Measurements from ENCODE around the gene FEM1A.
A peak's percentile ranks its signal among the peaks of the same experiment; 100 is the strongest.
"Not testable (repeated sequence)": the region's sequence is repeated elsewhere in the genome, so short reads cannot be mapped to it uniquely, and the experiment has no call there.

Gene FEM1A

GRCh38 chr19:4814625-4815425, 23.3 kb downstream of the FEM1A start:
- H3K27me3 Mint-ChIP-seq: no peaks in the 10 kb centered on the region
- peak overlapping the region; percentile 74 for H3K27ac Mint-ChIP-seq
- H3K4me3 Mint-ChIP-seq: no peak overlapping the region
- peaks cover 42% of the 10 kb centered on the region for H3K36me3 Mint-ChIP-seq (ENCODE audit: low read depth)
- H3K9me3 Mint-ChIP-seq: no peaks in the 10 kb centered on the region
- DNase-seq: no peak
- H3K4me1 Mint-ChIP-seq (ENCODE audit: low read depth): peaks cover 26% of the 10 kb centered on the region

- Mint-ChIP-seq H3K27me3 (no peaks in the 10 kb centered on the region), H3K4me3 (peak overlapping the region; percentile 57), H3K27ac (peak overlapping the region; percentile 74), H3K9me3 (no peaks in the 10 kb centered on the region), H3K4me1 (ENCODE audit: low read depth) (peaks cover 26% of the 10 kb centered on the region), H3K36me3 (ENCODE audit: low read depth) (peaks cover 44% of the 10 kb centered on the region)
- peak; percentile 83 for DNase-seq
Measured at GRCh38 chr19:4815426-4816201, 24.1 kb downstream of the FEM1A start.

GRCh38 chr19:4816202-4816949, 24.8 kb downstream of the FEM1A start:
- H3K9me3 Mint-ChIP-seq: no peaks in the 10 kb centered on the region
- H3K36me3 Mint-ChIP-seq (ENCODE audit: low read depth): peaks cover 45% of the 10 kb centered on the region
- peaks cover 26% of the 10 kb centered on the region for H3K4me1 Mint-ChIP-seq (ENCODE audit: low read depth)
- no peaks in the 10 kb centered on the region for H3K27me3 Mint-ChIP-seq
- peak overlapping the region; percentile 74 for H3K27ac Mint-ChIP-seq
- no peak overlapping the region for H3K4me3 Mint-ChIP-seq
- no peak for DNase-seq

- H3K27me3 Mint-ChIP-seq: no peaks in the 10 kb centered on the region
- peak overlapping the region; percentile 67 for H3K27ac Mint-ChIP-seq
- no peak for DNase-seq
- no peaks in the 10 kb centered on the region for H3K9me3 Mint-ChIP-seq
- peaks cover 47% of the 10 kb centered on the region for H3K36me3 Mint-ChIP-seq (ENCODE audit: low read depth)
- peaks cover 21% of the 10 kb centered on the region for H3K4me1 Mint-ChIP-seq (ENCODE audit: low read depth)
- H3K4me3 Mint-ChIP-seq: no peak overlapping the region
Measured at GRCh38 chr19:4816950-4817278, 25.4 kb downstream of the FEM1A start.

GRCh38 chr19:4817467-4818277, 26.1 kb downstream of the FEM1A start:
- Mint-ChIP-seq H3K27me3 (no peaks in the 10 kb centered on the region), H3K4me1 (ENCODE audit: low read depth) (peaks cover 21% of the 10 kb centered on the region), H3K27ac (peak overlapping the region; percentile 55), H3K36me3 (ENCODE audit: low read depth) (peaks cover 50% of the 10 kb centered on the region), H3K9me3 (no peaks in the 10 kb centered on the region), H3K4me3 (no peak overlapping the region)
- no peak for DNase-seq

- Mint-ChIP-seq H3K4me3 (no peak overlapping the region), H3K9me3 (no peaks in the 10 kb centered on the region), H3K4me1 (ENCODE audit: low read depth) (peaks cover 4% of the 10 kb centered on the region), H3K27ac (no peak overlapping the region), H3K27me3 (no peaks in the 10 kb centered on the region), H3K36me3 (ENCODE audit: low read depth) (peaks cover 52% of the 10 kb centered on the region)
- DNase-seq: no peak
Measured at GRCh38 chr19:4821265-4821664, 29.7 kb downstream of the FEM1A start.

GRCh38 chr19:4822354-4822753, 30.8 kb downstream of the FEM1A start:
- peaks cover 45% of the 10 kb centered on the region for H3K36me3 Mint-ChIP-seq (ENCODE audit: low read depth)
- not testable (repeated sequence) for H3K27me3 Mint-ChIP-seq; H3K4me3 Mint-ChIP-seq; DNase-seq; H3K9me3 Mint-ChIP-seq; H3K4me1 Mint-ChIP-seq (ENCODE audit: low read depth)
- H3K27ac Mint-ChIP-seq: peak overlapping the region; percentile 1

GRCh38 chr19:4823577-4823976, 32.0 kb downstream of the FEM1A start:
- H3K36me3 Mint-ChIP-seq (ENCODE audit: low read depth): peaks cover 36% of the 10 kb centered on the region
- DNase-seq: no peak
- peak overlapping the region; percentile 34 for H3K27ac Mint-ChIP-seq
- H3K4me1 Mint-ChIP-seq (ENCODE audit: low read depth): peaks cover 3% of the 10 kb centered on the region
- H3K27me3 Mint-ChIP-seq: no peaks in the 10 kb centered on the region
- no peak overlapping the region for H3K4me3 Mint-ChIP-seq
- no peaks in the 10 kb centered on the region for H3K9me3 Mint-ChIP-seq

GRCh38 chr19:4829001-4829712, 37.6 kb downstream of the FEM1A start:
- Mint-ChIP-seq H3K27ac (peak overlapping the region; percentile 78), H3K36me3 (ENCODE audit: low read depth) (peaks cover 28% of the 10 kb centered on the region)
- no peak for DNase-seq

GRCh38 chr19:4830332-4830731, 38.8 kb downstream of the FEM1A start:
- DNase-seq: no peak
- H3K9me3 Mint-ChIP-seq: no peaks in the 10 kb centered on the region
- H3K27me3 Mint-ChIP-seq: no peaks in the 10 kb centered on the region
- peaks cover 28% of the 10 kb centered on the region for H3K4me1 Mint-ChIP-seq (ENCODE audit: low read depth)
- peaks cover 25% of the 10 kb centered on the region for H3K36me3 Mint-ChIP-seq (ENCODE audit: low read depth)
- peak overlapping the region; percentile 95 for H3K27ac Mint-ChIP-seq
- peak overlapping the region; percentile 87 for H3K4me3 Mint-ChIP-seq

More at GRCh38 chr19:4829001-4829712, 37.6 kb downstream of the FEM1A start:
- Mint-ChIP-seq H3K4me3 (peak overlapping the region; percentile 59), H3K4me1 (ENCODE audit: low read depth) (peaks cover 28% of the 10 kb centered on the region), H3K27me3 (no peaks in the 10 kb centered on the region), H3K9me3 (no peaks in the 10 kb centered on the region)

- H3K27ac Mint-ChIP-seq: peak overlapping the region; percentile 95
- H3K4me1 Mint-ChIP-seq (ENCODE audit: low read depth): peaks cover 28% of the 10 kb centered on the region
- H3K9me3 Mint-ChIP-seq: no peaks in the 10 kb centered on the region
- peaks cover 25% of the 10 kb centered on the region for H3K36me3 Mint-ChIP-seq (ENCODE audit: low read depth)
- no peaks in the 10 kb centered on the region for H3K27me3 Mint-ChIP-seq
- peak overlapping the region; percentile 87 for H3K4me3 Mint-ChIP-seq
- no peak for DNase-seq
Measured at GRCh38 chr19:4830768-4831265, 39.3 kb downstream of the FEM1A start.

GRCh38 chr19:4831304-4831978, 39.9 kb downstream of the FEM1A start, which contains the start of gene TICAM1:
TICAM1 (minus strand) TSS chr19:4831712; CDS start chr19:4818377, 13,335 bp downstream.
- H3K27ac Mint-ChIP-seq: peak within 1 kb of the TSS; percentile 95
- no peaks in the 10 kb centered on the region for H3K27me3 Mint-ChIP-seq
- H3K4me3 Mint-ChIP-seq: peak within 1 kb of the TSS; percentile 87
- H3K36me3 Mint-ChIP-seq (ENCODE audit: low read depth): peaks cover 23% of the 10 kb centered on the region
- peaks cover 28% of the 10 kb centered on the region for H3K4me1 Mint-ChIP-seq (ENCODE audit: low read depth)
- DNase-seq: peak; percentile 87
- no peaks in the 10 kb centered on the region for H3K9me3 Mint-ChIP-seq

- Mint-ChIP-seq H3K27ac (peak overlapping the region; percentile 92), H3K4me3 (peak overlapping the region; percentile 87), H3K4me1 (ENCODE audit: low read depth) (peaks cover 28% of the 10 kb centered on the region)
Measured at GRCh38 chr19:4831979-4832340, 40.4 kb downstream of the FEM1A start.

More at GRCh38 chr19:4831979-4832340, 40.4 kb downstream of the FEM1A start:
- H3K9me3 Mint-ChIP-seq, H3K27me3 Mint-ChIP-seq, DNase-seq: not testable (repeated sequence)
- peaks cover 22% of the 10 kb centered on the region for H3K36me3 Mint-ChIP-seq (ENCODE audit: low read depth)

Measured in activated T-cell treated with anti-CD3 and anti-CD28 coated beads, Interleukin-2, amount 50 U/mL, for 24 hours (primary cell).